HEK293 (cell line): ENCODE data around the gene BTBD3.

Experiments used
- CTCF ChIA-PET: fragments of 350-600 bp; formaldehyde crosslinking; extraction: SDS; loops from one replicate; lab custom pipeline; 2021; ENCODE audit warnings: antibody characterized with exemption; lab: Yijun Ruan, JAX
- POLR2A ChIA-PET: fragments of 300-600 bp; formaldehyde crosslinking; extraction: SDS; loops from one replicate; lab custom pipeline; 2020; ENCODE audit warnings: antibody characterized with exemption, inconsistent platforms; lab: Yijun Ruan, JAX
- H3K27ac ChIP-seq: fragments of 200-500 bp; sonication (Bioruptor generic); 2 replicates; pipeline ENCODE4 v1.5.1; 2014; ENCODE audit warnings: low read depth, low read length, control low read depth, inconsistent platforms; ENCODE audit errors: extremely low read depth
- H3K36me3 ChIP-seq, 2 experiments: fragments of 200-500 bp in 1 of 2; sonication (Bioruptor generic) in 1 of 2; 1 replicate in 1 of 2; 2 replicates in 1 of 2; pipeline ENCODE4 v1.5.1; 2014 to 2017; ENCODE audit warnings: inconsistent platforms in 2 of 2, low read length in 2 of 2; ENCODE audit not compliant: control insufficient read depth in 2 of 2, insufficient read depth in 1 of 2
- H3K4me1 ChIP-seq: fragments of 200-500 bp; sonication (Bioruptor generic); 2 replicates; pipeline ENCODE4 v1.5.1; 2014; ENCODE audit warnings: mild to moderate bottlenecking, low read length, inconsistent platforms; ENCODE audit not compliant: control insufficient read depth, insufficient read depth
- H3K4me3 ChIP-seq: 2 replicates; pipeline ENCODE4 v1.5.1; 2011; ENCODE audit warnings: low read depth, mild to moderate bottlenecking, control low read depth, low read length, moderate library complexity
- H3K9me3 ChIP-seq: fragments of 200-500 bp; sonication (Bioruptor generic); 2 replicates; pipeline ENCODE4 v1.5.1; 2014; ENCODE audit warnings: low read depth, low read length, inconsistent platforms; ENCODE audit not compliant: control insufficient read depth, insufficient read depth
- MZF1 ChIP-seq: fragments of 450-650 bp; formaldehyde crosslinking; IDR thresholded peaks from 2 replicates; pipeline ENCODE4 v1.5.1; 2017; ENCODE audit warnings: missing biosample characterization, missing genetic modification characterization, borderline replicate concordance
- PRDM6 ChIP-seq: fragments of 450-650 bp; formaldehyde crosslinking; IDR thresholded peaks from 2 replicates; pipeline ENCODE4 v1.5.1; 2017; ENCODE audit warnings: missing biosample characterization, missing genetic modification characterization
- SETDB1 ChIP-seq: IDR thresholded peaks from one replicate; pipeline ENCODE4 v1.6.1; 2017; ENCODE audit warnings: mild to moderate bottlenecking, low read length, moderate library complexity, mixed read lengths; ENCODE audit not compliant: insufficient read length
- SP2 ChIP-seq: fragments of 450-650 bp; formaldehyde crosslinking; IDR thresholded peaks from 2 replicates; pipeline ENCODE4 v1.5.1; 2016; ENCODE audit warnings: missing biosample characterization, missing genetic modification characterization
- TRIM28 ChIP-seq: IDR thresholded peaks from 2 replicates; pipeline ENCODE4 v1.6.1; 2011; ENCODE audit warnings: low read length, control low read depth, borderline replicate concordance
- ZBTB6 ChIP-seq: fragments of 450-650 bp; formaldehyde crosslinking; IDR thresholded peaks from 2 replicates; pipeline ENCODE4 v1.5.1; 2017; ENCODE audit warnings: missing biosample characterization, missing genetic modification characterization
- ZEB2 ChIP-seq: fragments of 450-650 bp; formaldehyde crosslinking; IDR thresholded peaks from 2 replicates; pipeline ENCODE4 v1.5.1; 2016; ENCODE audit warnings: missing biosample characterization, missing genetic modification characterization
- ZNF132 ChIP-seq: fragments of 450-650 bp; formaldehyde crosslinking; IDR thresholded peaks from 2 replicates; pipeline ENCODE4 v1.5.1; 2017; ENCODE audit warnings: missing biosample characterization, missing genetic modification characterization, borderline replicate concordance
- ZNF140 ChIP-seq: fragments of 450-650 bp; formaldehyde crosslinking; IDR thresholded peaks from 2 replicates; pipeline ENCODE4 v1.5.1; 2016; ENCODE audit warnings: missing biosample characterization, missing genetic modification characterization
- ZNF37A ChIP-seq: fragments of 450-650 bp; IDR thresholded peaks from 2 replicates; pipeline ENCODE4 v1.5.1; 2018; ENCODE audit warnings: missing biosample characterization, missing genetic modification characterization
- ZNF518A ChIP-seq: fragments of 450-650 bp; formaldehyde crosslinking; conservative IDR thresholded peaks from 2 replicates; pipeline ENCODE4 v1.5.1; 2016; ENCODE audit warnings: low read depth, missing biosample characterization, missing genetic modification characterization
- ZNF530 ChIP-seq: fragments of 450-650 bp; formaldehyde crosslinking; IDR thresholded peaks from 2 replicates; pipeline ENCODE4 v1.5.1; 2016; ENCODE audit warnings: low read depth, missing biosample characterization, missing genetic modification characterization
- ZNF555 ChIP-seq: fragments of 450-650 bp; formaldehyde crosslinking; conservative IDR thresholded peaks from 2 replicates; pipeline ENCODE4 v1.5.1; 2017; ENCODE audit warnings: missing biosample characterization, mild to moderate bottlenecking, missing genetic modification characterization, inconsistent platforms
- ZNF560 ChIP-seq: fragments of 450-650 bp; formaldehyde crosslinking; IDR thresholded peaks from 2 replicates; pipeline ENCODE4 v1.5.1; 2017; ENCODE audit warnings: missing biosample characterization, missing genetic modification characterization, borderline replicate concordance
- ZNF624 ChIP-seq: fragments of 450-650 bp; formaldehyde crosslinking; IDR thresholded peaks from 2 replicates; pipeline ENCODE4 v1.5.1; 2017; ENCODE audit warnings: missing biosample characterization, missing genetic modification characterization
- ZNF626 ChIP-seq: fragments of 450-650 bp; sonication (Bioruptor Pico); formaldehyde crosslinking; IDR thresholded peaks from 2 replicates; pipeline ENCODE4 v1.5.1; 2018; ENCODE audit warnings: missing biosample characterization, missing genetic modification characterization, inconsistent platforms
- ZNF639 ChIP-seq: fragments of 450-650 bp; formaldehyde crosslinking; IDR thresholded peaks from 2 replicates; pipeline ENCODE4 v1.5.1; 2016; ENCODE audit warnings: missing biosample characterization, missing genetic modification characterization
- ZNF658 ChIP-seq: fragments of 450-650 bp; formaldehyde crosslinking; IDR thresholded peaks from 2 replicates; pipeline ENCODE4; 2016; ENCODE audit warnings: missing biosample characterization, missing genetic modification characterization
- ZNF677 ChIP-seq: fragments of 450-650 bp; IDR thresholded peaks from 2 replicates; pipeline ENCODE4 v1.5.0; 2018; ENCODE audit warnings: missing biosample characterization, mild to moderate bottlenecking, missing genetic modification characterization, moderate library complexity
- ZNF692 ChIP-seq: fragments of 450-650 bp; formaldehyde crosslinking; IDR thresholded peaks from 2 replicates; pipeline ENCODE4 v1.5.1; 2016; ENCODE audit warnings: missing biosample characterization, missing genetic modification characterization
- ZNF776 ChIP-seq: fragments of 450-650 bp; formaldehyde crosslinking; IDR thresholded peaks from 2 replicates; pipeline ENCODE4 v1.5.0; 2017; ENCODE audit warnings: missing biosample characterization, missing genetic modification characterization, borderline replicate concordance

The BTBD3 gene

GRCh38 chr20:11876555-11876954, 41.1 kb upstream of the BTBD3 start:
- ChIA-PET POLR2A (no interaction called here), CTCF (no interaction called here)
- no peak overlapping the region for H3K4me3 ChIP-seq
- peaks cover 3% of the 10 kb centered on the region; the same call in 1 of the 2 replicates for H3K4me1 ChIP-seq
- no peaks in the 10 kb centered on the region for H3K9me3 ChIP-seq
- no peaks in the 10 kb centered on the region for H3K36me3 ChIP-seq
- no peak overlapping the region for H3K27ac ChIP-seq
- TF ChIP-seq ZEB2 (tag by site-specific recombination) (no peak), SP2 (no peak), ZNF560 (no peak)

- Histone ChIP-seq H3K4me1 (peaks cover 7% of the 10 kb centered on the region; the same call in 1 of the 2 replicates), H3K36me3 (no peaks in the 10 kb centered on the region), H3K27ac (peak overlapping the region; percentile 84), H3K9me3 (no peaks in the 10 kb centered on the region), H3K4me3 (no peak overlapping the region)
- CTCF ChIA-PET, result interaction anchor here (0.6 kb wide), 1 partner anchor 100 kb away, joined by 3 read pairs; no protein-coding TSS in a partner anchor
- POLR2A ChIA-PET, result no interaction called here
- no peak for TF ChIP-seq ZNF692 (tag by site-specific recombination)
- TF ChIP-seq ZNF37A (tag by site-specific recombination), result no peak
- 0 out of 2 replicates have a peak, but pooled peaks have one; percentile 30 for TF ChIP-seq ZNF518A (tag by site-specific recombination)
- TF ChIP-seq TRIM28, result peak; percentile 71; the same call in 1 of the 2 replicates
- no peak for TF ChIP-seq ZNF776 (tag by site-specific recombination)
- peak; percentile 85 for TF ChIP-seq SETDB1
- TF ChIP-seq ZNF626 (tag by site-specific recombination), result no peak
- no peak for TF ChIP-seq PRDM6
Measured at GRCh38 chr20:11880680-11881079, 37.0 kb upstream of the BTBD3 start.

GRCh38 chr20:11881449-11881848, 36.2 kb upstream of the BTBD3 start:
- H3K27ac ChIP-seq, result peak overlapping the region; percentile 84
- no peak overlapping the region for H3K4me3 ChIP-seq
- H3K4me1 ChIP-seq, result peaks cover 7% of the 10 kb centered on the region; the same call in 1 of the 2 replicates
- no peaks in the 10 kb centered on the region for H3K9me3 ChIP-seq
- POLR2A ChIA-PET, result no interaction called here
- CTCF ChIA-PET, result interaction anchor here (0.6 kb wide), 1 partner anchor 101 kb away, joined by 3 read pairs; no protein-coding TSS in a partner anchor
- no peaks in the 10 kb centered on the region for H3K36me3 ChIP-seq
- TF ChIP-seq ZNF530 (tag by site-specific recombination) (no peak), ZBTB6 (tag by site-specific recombination) (no peak), MZF1 (peak; percentile 55; the same call in 1 of the 2 replicates), ZNF658 (tag by site-specific recombination) (no peak), ZNF639 (tag by site-specific recombination) (no peak), ZNF624 (tag by site-specific recombination) (no peak), ZNF140 (tag by site-specific recombination) (no peak), ZNF132 (tag by site-specific recombination) (no peak), ZNF677 (tag by site-specific recombination) (no peak), ZNF555 (tag by site-specific recombination) (no peak), ZNF776 (tag by site-specific recombination) (no peak)
